Neural cell (in vitro differentiated cells): Measurements from ENCODE around the gene CRTAC1. TPM values are rescaled to one million over a fixed set of nuclear protein-coding genes. Genes with fewer than 3 reads are reported as not detected.

Source experiments
- H2AFZ ChIP-seq: fragments of 200-600, 300-800 bp; sonication (generic), shearing (Covaris generic); 2 replicates; pipeline ENCODE4 v1.6.0; 2014; ENCODE audit warnings: low read depth, mild to moderate bottlenecking, antibody characterized with exemption, low read length, moderate library complexity
- H3F3A ChIP-seq: fragments of 200-600 bp; shearing (Covaris generic); 2 replicates; pipeline ENCODE4 v1.6.1; 2016; ENCODE audit warnings: mild to moderate bottlenecking, moderate library complexity, mixed read lengths, antibody characterized with exemption, low read length; ENCODE audit not compliant: insufficient read depth, poor library complexity, severe bottlenecking
- H3K27ac ChIP-seq: fragments of 200-600, 300-800 bp; sonication (generic), shearing (Covaris generic); 2 replicates; pipeline ENCODE4 v1.5.1; 2014; ENCODE audit warnings: mild to moderate bottlenecking, low read length, moderate library complexity
- H3K27me3 ChIP-seq: fragments of 300-800, 200-600 bp; sonication (generic), shearing (Covaris generic); 2 replicates; pipeline ENCODE4 v1.6.0; 2014; ENCODE audit warnings: mild to moderate bottlenecking, low read depth, low read length, moderate library complexity; ENCODE audit not compliant: insufficient read depth
- H3K36me3 ChIP-seq: fragments of 300-800, 200-600 bp; sonication (generic), shearing (Covaris generic); 2 replicates; pipeline ENCODE4 v1.5.1; 2014; ENCODE audit warnings: mild to moderate bottlenecking, antibody characterized with exemption, low read length, moderate library complexity; ENCODE audit not compliant: insufficient read depth
- H3K4me2 ChIP-seq: fragments of 300-800, 200-600 bp; sonication (generic), shearing (Covaris generic); 2 replicates; pipeline ENCODE4 v1.6.0; 2014; ENCODE audit warnings: mild to moderate bottlenecking, low read length
- H3K4me3 ChIP-seq: fragments of 300-800, 200-600 bp; sonication (generic), shearing (Covaris generic); 2 replicates; pipeline ENCODE4 v1.5.1; 2014; ENCODE audit warnings: mild to moderate bottlenecking, low read length, moderate library complexity
- H3K79me2 ChIP-seq: fragments of 200-600 bp; shearing (Covaris generic); replicated peaks from 2 replicates; pipeline ENCODE4 v1.6.0; 2014; ENCODE audit warnings: mild to moderate bottlenecking, low read length, moderate library complexity; ENCODE audit not compliant: insufficient read depth
- H3K9ac ChIP-seq: fragments of 300-800, 200-600 bp; sonication (generic), shearing (Covaris generic); 2 replicates; pipeline ENCODE4 v1.6.1; 2016; ENCODE audit warnings: mild to moderate bottlenecking, low read length, mixed read lengths
- H3K9me2 ChIP-seq: fragments of 200-600 bp; shearing (Covaris generic); 2 replicates; pipeline ENCODE4 v1.6.1; 2016; ENCODE audit warnings: mild to moderate bottlenecking, low read length, mixed read lengths; ENCODE audit not compliant: insufficient read depth
- H3K9me3 ChIP-seq: fragments of 200-600, 300-800 bp; sonication (generic), shearing (Covaris generic); 2 replicates; pipeline ENCODE4 v1.6.1; 2016; ENCODE audit warnings: mild to moderate bottlenecking, mixed run types, low read length, moderate library complexity, mixed read lengths
- H4K20me1 ChIP-seq: fragments of 200-600 bp; shearing (Covaris generic); 2 replicates; pipeline ENCODE4 v1.6.1; 2016; ENCODE audit warnings: mild to moderate bottlenecking, mixed run types; ENCODE audit not compliant: insufficient read depth
- EP300 ChIP-seq: fragments of 450-650 bp; conservative IDR thresholded peaks from 2 replicates; pipeline ENCODE4 v1.6.1; 2014; ENCODE audit warnings: antibody characterized with exemption, mild to moderate bottlenecking, moderate library complexity; ENCODE audit not compliant: poor library complexity, severe bottlenecking
- EZH2 ChIP-seq: fragments of 200-600, 300-800 bp; shearing (Covaris generic), sonication (generic); IDR thresholded peaks from 2 replicates; pipeline ENCODE4 v1.6.1; 2014; ENCODE audit warnings: antibody characterized with exemption, low read length, borderline replicate concordance, mild to moderate bottlenecking; ENCODE audit not compliant: insufficient read depth, poor library complexity, severe bottlenecking
- MXI1 ChIP-seq: fragments of 450-650 bp; conservative IDR thresholded peaks from 2 replicates; pipeline ENCODE4 v1.6.1; 2014; ENCODE audit warnings: antibody characterized with exemption, mild to moderate bottlenecking; ENCODE audit not compliant: poor library complexity, severe bottlenecking
- POLR2AphosphoS5 ChIP-seq: IDR thresholded peaks from 2 replicates; pipeline ENCODE4 v1.6.1; 2012
- RAD21 ChIP-seq: fragments of 450-650 bp; conservative IDR thresholded peaks from 2 replicates; pipeline ENCODE4 v1.6.1; 2014; ENCODE audit warnings: antibody characterized with exemption, mild to moderate bottlenecking, moderate library complexity
- REST ChIP-seq: IDR thresholded peaks from 2 replicates; pipeline ENCODE4 v1.6.1; 2012; ENCODE audit warnings: borderline replicate concordance
- SMC3 ChIP-seq: fragments of 450-650 bp; conservative IDR thresholded peaks from 2 replicates; pipeline ENCODE4 v1.6.1; 2014; ENCODE audit warnings: antibody characterized with exemption, mild to moderate bottlenecking, moderate library complexity; ENCODE audit not compliant: poor library complexity
- TAF1 ChIP-seq: IDR thresholded peaks from 2 replicates; pipeline ENCODE4 v1.6.1; 2012; ENCODE audit warnings: low read depth
- polyA plus RNA-seq: library from polyadenylated mRNA; depleted of rRNA; stranded (reverse); fragments of >200 nt; gene quantifications from 2 replicates; pipeline ENCODE4 v1.2.3, GENCODE V29; 2014
- TF ChIP-seq, protein P1 (sequence below): fragments of 450-650 bp; IDR thresholded peaks from 2 replicates; pipeline ENCODE4 v1.5.1; 2014; ENCODE audit warnings: antibody characterized with exemption, mild to moderate bottlenecking, moderate library complexity; ENCODE audit not compliant: poor library complexity, severe bottlenecking

CRTAC1 gene
- polyA plus RNA-seq, 1 donor from 2014 or later: 1.1 TPM

- H3F3A ChIP-seq: no peaks in the 10 kb centered on the region
- H2AFZ ChIP-seq: no peak overlapping the region
- no peaks in the 10 kb centered on the region for H3K79me2 ChIP-seq
- H3K27ac ChIP-seq: no peak overlapping the region
- H3K9me3 ChIP-seq: no peaks in the 10 kb centered on the region
- no peaks in the 10 kb centered on the region for H3K36me3 ChIP-seq
- H3K9me2 ChIP-seq: no peaks in the 10 kb centered on the region
- H3K9ac ChIP-seq: no peak overlapping the region
- H3K27me3 ChIP-seq: no peaks in the 10 kb centered on the region
- H3K4me3 ChIP-seq: no peak overlapping the region
- no peak overlapping the region for H3K4me2 ChIP-seq
- no peak for TF ChIP-seq EP300
- no peak for TF ChIP-seq EZH2
- no peak for TF ChIP-seq REST
- no peak for TF ChIP-seq RAD21
- TF ChIP-seq TAF1: no peak
- TF ChIP-seq MXI1: no peak
- no peak for TF ChIP-seq POLR2AphosphoS5
- no peak for TF ChIP-seq SMC3
- TF ChIP-seq, protein P1, sequence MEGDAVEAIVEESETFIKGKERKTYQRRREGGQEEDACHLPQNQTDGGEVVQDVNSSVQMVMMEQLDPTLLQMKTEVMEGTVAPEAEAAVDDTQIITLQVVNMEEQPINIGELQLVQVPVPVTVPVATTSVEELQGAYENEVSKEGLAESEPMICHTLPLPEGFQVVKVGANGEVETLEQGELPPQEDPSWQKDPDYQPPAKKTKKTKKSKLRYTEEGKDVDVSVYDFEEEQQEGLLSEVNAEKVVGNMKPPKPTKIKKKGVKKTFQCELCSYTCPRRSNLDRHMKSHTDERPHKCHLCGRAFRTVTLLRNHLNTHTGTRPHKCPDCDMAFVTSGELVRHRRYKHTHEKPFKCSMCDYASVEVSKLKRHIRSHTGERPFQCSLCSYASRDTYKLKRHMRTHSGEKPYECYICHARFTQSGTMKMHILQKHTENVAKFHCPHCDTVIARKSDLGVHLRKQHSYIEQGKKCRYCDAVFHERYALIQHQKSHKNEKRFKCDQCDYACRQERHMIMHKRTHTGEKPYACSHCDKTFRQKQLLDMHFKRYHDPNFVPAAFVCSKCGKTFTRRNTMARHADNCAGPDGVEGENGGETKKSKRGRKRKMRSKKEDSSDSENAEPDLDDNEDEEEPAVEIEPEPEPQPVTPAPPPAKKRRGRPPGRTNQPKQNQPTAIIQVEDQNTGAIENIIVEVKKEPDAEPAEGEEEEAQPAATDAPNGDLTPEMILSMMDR: no peak
- H4K20me1 ChIP-seq: no peaks in the 10 kb centered on the region
Measured at GRCh38 chr10:97892939-97893338, 137.5 kb downstream of the CRTAC1 start.

- H3K27ac ChIP-seq: no peak overlapping the region
- no peaks in the 10 kb centered on the region for H4K20me1 ChIP-seq
- H3K9me3 ChIP-seq: no peaks in the 10 kb centered on the region
- H3K36me3 ChIP-seq: no peaks in the 10 kb centered on the region
- no peaks in the 10 kb centered on the region for H3K27me3 ChIP-seq
- H3K9ac ChIP-seq: no peak overlapping the region
- no peak overlapping the region for H2AFZ ChIP-seq
- H3K4me3 ChIP-seq: no peak overlapping the region
- no peaks in the 10 kb centered on the region for H3K9me2 ChIP-seq
- H3K4me2 ChIP-seq: no peak overlapping the region
- no peaks in the 10 kb centered on the region for H3F3A ChIP-seq
- no peaks in the 10 kb centered on the region for H3K79me2 ChIP-seq
- TF ChIP-seq REST (no peak), POLR2AphosphoS5 (no peak), RAD21 (no peak), EP300 (no peak), SMC3 (no peak), EZH2 (no peak), MXI1 (no peak), TAF1 (no peak)
- TF ChIP-seq, protein P1: no peak
Measured at GRCh38 chr10:97892506-97892905, 137.9 kb downstream of the CRTAC1 start.
